Lower leg skin (tissue), 4 donors: ENCODE measurements around the gene LRFN2. TPM values are rescaled to one million over a fixed set of nuclear protein-coding genes. Genes with fewer than 3 reads are reported as not detected.

Experiments used
- DNase-seq, 2 donors: peaks; one replicate each; pipeline ENCODE4 v3.0.0-alpha.2; 2019; ENCODE audit warnings: low spot score in 2 of 2
- H3K4me3 ChIP-seq: fragments of 200-600 bp; sonication (generic); 2 replicates; pipeline ENCODE4 v1.5.1; 2017; ENCODE audit warnings: mild to moderate bottlenecking, low read depth; ENCODE audit not compliant: poor library complexity, severe bottlenecking
- POLR2A ChIP-seq, 2 donors: fragments of 450-650 bp; IDR thresholded peaks; one replicate each; pipeline ENCODE4 v1.6.1; 2016 to 2017; ENCODE audit warnings: antibody characterized with exemption in 2 of 2, mild to moderate bottlenecking in 1 of 2, moderate library complexity in 1 of 2
- WGBS, 2 donors: methylation state at CpG; one replicate each; pipeline ENCODE4 v1.1.5; 2018; 5-methylcytosine and 5-hydroxymethylcytosine counted together
- intact Hi-C: fragments of 100-400 bp; cut with DNase I; formaldehyde crosslinking; loops from one replicate; pipeline ENCODE4 v1.15.0; 2023; ENCODE audit warnings: low total_unique reads
- total RNA-seq, 4 donors: library from RNA; depleted of rRNA; stranded (reverse); fragments of >200 nt; gene quantifications; one replicate each; pipeline ENCODE4 v1.1.0, GENCODE V29; 2016
- TF ChIP-seq, protein P1 (sequence below), 3 donors: fragments of 450-650 bp; IDR thresholded peaks; one replicate each; pipeline ENCODE4 v1.5.1; 2016; ENCODE audit warnings: antibody characterized with exemption in 3 of 3, mild to moderate bottlenecking in 3 of 3, moderate library complexity in 2 of 3

The LRFN2 gene
- total RNA-seq, 4 donors from 2014 or later, result 0.10 TPM; not detected in 3

DNA sequence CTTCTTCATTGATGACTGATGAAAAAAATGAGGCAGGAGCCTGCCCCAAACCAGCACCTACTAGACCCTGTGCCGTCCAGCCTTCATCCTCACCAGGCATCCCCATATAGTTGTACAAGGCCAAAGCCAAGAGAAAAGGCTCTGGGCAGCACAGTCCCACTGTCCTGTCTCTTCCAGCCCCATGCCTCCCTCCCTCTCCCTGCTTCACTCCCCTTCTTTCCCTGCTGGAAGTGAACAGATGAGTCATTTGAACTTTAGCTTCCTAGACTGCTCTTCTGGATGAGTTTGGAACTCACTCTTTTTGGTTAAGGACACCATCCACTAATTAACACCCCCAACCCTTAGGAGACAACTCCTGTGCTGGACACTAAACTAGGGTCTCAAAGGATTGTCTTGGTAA is 235.2 kb downstream of the LRFN2 start:
- no peak overlapping the region for H3K4me3 ChIP-seq
- WGBS, 2 donors, result 64 to 94% methylated on average over 1 of the region's 1 CpG
- intact Hi-C loops, result no loop called here
- TF ChIP-seq POLR2A (IDR thresholded peaks at IDR 0.05), result no peak
- TF ChIP-seq, protein P1, sequence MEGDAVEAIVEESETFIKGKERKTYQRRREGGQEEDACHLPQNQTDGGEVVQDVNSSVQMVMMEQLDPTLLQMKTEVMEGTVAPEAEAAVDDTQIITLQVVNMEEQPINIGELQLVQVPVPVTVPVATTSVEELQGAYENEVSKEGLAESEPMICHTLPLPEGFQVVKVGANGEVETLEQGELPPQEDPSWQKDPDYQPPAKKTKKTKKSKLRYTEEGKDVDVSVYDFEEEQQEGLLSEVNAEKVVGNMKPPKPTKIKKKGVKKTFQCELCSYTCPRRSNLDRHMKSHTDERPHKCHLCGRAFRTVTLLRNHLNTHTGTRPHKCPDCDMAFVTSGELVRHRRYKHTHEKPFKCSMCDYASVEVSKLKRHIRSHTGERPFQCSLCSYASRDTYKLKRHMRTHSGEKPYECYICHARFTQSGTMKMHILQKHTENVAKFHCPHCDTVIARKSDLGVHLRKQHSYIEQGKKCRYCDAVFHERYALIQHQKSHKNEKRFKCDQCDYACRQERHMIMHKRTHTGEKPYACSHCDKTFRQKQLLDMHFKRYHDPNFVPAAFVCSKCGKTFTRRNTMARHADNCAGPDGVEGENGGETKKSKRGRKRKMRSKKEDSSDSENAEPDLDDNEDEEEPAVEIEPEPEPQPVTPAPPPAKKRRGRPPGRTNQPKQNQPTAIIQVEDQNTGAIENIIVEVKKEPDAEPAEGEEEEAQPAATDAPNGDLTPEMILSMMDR (IDR thresholded peaks at IDR 0.05), result no peak
- peak in 1 of 2 donors; percentile 42 for DNase-seq

DNA sequence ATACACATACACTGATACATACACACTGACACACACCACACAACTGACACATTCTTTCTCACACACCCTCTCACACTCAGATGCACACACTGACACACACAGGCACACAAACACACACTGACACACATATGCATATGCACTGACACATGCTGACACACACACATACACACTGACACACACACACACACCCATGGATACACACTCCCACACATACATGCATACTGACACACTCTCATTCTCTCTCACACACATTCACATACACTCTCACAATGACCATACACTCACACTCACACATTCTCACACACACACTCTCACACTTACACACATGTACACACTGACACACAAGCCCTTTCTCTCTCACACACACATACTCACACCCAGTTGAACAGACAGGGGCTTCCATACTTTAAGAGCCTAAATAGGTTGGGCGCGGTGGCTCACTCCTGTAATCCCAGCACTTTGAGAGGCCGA is 236.4 kb downstream of the LRFN2 start:
- 95 to 98% methylated on average over 3 of the region's 3 CpGs for WGBS, 2 donors
- DNase-seq, result peak in 1 of 2 donors; percentile 18
- intact Hi-C loops, result no loop called here
- H3K4me3 ChIP-seq, result no peak overlapping the region
- TF ChIP-seq POLR2A (IDR thresholded peaks at IDR 0.05), result no peak
- TF ChIP-seq, protein P1 (IDR thresholded peaks at IDR 0.05), result no peak

DNA sequence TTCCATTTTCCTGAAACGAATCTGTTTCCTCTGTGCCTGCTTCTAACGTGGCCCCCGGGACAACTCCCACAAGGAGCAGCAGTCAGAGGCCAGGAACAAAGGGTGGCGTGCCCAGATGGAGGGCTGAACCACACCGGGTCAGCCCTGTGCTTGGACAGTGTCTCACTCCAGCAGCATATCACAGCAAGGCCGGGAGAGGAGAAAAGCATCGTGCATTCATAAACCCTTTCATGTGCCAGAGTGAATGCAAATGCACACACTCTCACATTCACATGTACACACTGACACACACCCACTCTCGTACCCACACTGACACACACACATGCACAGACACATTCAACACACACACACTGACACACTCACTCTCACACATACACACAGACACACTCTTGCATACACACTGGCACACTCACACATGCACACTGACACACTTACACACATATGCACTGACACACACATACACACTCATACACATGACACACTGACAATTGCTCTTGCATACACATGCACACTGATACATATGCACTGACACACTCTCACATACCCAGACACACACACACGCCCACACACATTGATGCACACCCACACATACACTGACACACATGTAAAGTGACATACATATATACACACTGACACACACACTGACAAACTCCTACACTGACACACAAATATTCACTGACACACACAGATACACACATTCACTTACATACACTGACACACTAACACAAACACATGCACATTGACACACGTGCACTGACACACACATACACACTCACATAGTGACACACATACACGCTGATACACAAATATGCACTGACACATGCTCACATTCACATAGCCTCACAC is 237.0 kb downstream of the LRFN2 start:
- WGBS, 2 donors, result 51 to 57% methylated on average over 11 of the region's 11 CpGs
- DNase-seq, result peak in 1 of 2 donors; percentile 34
- intact Hi-C loops, result no loop called here
- H3K4me3 ChIP-seq, result no peak overlapping the region
- TF ChIP-seq, protein P1 (IDR thresholded peaks at IDR 0.05), result no peak
- no peak for TF ChIP-seq POLR2A (IDR thresholded peaks at IDR 0.05)

DNA sequence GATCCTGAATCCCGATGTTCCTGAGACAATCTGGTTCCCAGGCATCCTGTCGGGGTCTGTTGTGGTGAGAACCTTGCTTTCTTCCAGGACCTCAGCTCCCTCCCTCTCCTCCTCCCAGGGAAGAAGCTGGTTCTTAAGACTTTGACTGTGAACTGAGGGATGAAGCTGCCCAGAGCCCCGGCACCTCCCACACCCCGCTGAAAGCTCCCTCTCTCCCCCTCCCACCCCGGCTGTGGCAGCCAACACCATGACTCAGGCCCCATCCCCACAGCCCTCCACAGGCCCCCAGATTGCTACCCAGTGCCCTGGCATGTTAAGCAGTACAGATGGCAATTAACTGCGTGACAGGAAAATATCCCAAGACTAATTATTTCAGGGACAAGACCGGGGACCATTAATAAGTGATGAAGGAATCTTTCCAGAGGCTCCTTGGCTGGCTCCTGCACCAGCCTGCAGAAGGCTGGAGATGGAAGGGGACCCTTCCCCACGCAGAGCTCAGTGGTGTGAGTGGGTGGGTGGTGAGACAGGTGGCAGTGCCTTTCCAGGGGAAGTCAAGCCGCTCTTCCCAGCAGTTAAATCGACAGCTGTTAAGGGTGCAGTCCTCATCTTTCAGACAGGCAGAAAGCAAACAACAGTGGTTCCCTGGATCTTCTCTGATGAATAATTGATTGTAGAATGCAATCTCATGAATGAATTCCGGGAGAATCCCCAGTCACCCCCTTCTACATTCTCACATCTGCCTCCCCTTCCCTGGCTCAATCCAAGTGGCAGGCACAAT is 237.9 kb downstream of the LRFN2 start:
- TF ChIP-seq, protein P1 (IDR thresholded peaks at IDR 0.05), result no peak
- no peak for TF ChIP-seq POLR2A (IDR thresholded peaks at IDR 0.05)
- DNase-seq, result peak in 1 of 2 donors; percentile 72
- intact Hi-C loops, result no loop called here
- H3K4me3 ChIP-seq, result no peak overlapping the region
- 41% methylated on average over 11 of the region's 11 CpGs for WGBS, 2 donors

DNA sequence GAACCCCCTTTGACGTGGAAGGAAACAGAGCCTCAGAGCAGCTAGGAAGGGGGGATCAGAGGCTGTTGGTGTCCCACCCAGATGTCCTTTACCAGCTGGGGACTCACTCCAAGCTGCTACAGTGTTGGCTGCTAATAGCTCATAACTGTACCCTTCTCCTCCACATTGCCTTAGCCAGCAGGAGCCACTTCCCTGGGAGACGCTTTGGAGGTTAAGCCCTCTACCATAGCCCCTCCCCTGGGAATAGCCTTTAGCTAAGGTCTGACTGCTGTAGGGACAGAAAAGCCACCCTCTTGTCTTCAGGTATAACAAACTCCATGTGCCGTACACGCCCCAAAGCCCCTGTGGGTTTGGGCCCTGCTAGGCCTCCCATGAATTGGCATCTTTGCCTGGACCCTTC is 238.6 kb downstream of the LRFN2 start:
- 82 to 86% methylated on average over 4 of the region's 4 CpGs for WGBS, 2 donors
- TF ChIP-seq POLR2A (IDR thresholded peaks at IDR 0.05), result no peak
- TF ChIP-seq, protein P1 (IDR thresholded peaks at IDR 0.05), result no peak
- no peak overlapping the region for H3K4me3 ChIP-seq
- peak in 1 of 2 donors; percentile 53 for DNase-seq
- intact Hi-C loops, result no loop called here
